Measurements from ENCODE around the gene PSMB7.

The PSMB7 gene

GRCh38 chr9:124335320-124335707, 79.9 kb downstream of the PSMB7 start:
- Mint-ChIP-seq H3K27ac (no peak overlapping the region), H3K9me3 (no peaks in the 10 kb centered on the region), H3K27me3 (no peaks in the 10 kb centered on the region), H3K4me1 (no peaks in the 10 kb centered on the region), H3K4me3 (no peak overlapping the region), H3K36me3 (ENCODE audit: low read depth) (peaks cover 19% of the 10 kb centered on the region)
- no peak for ATAC-seq
- DNase-seq: no peak

GRCh38 chr9:124334568-124335319, 80.5 kb downstream of the PSMB7 start:
- no peak overlapping the region for H3K27ac Mint-ChIP-seq

GRCh38 chr9:124333203-124333579, 82.1 kb downstream of the PSMB7 start:
- Mint-ChIP-seq H3K27me3 (no peaks in the 10 kb centered on the region), H3K27ac (no peak overlapping the region), H3K36me3 (ENCODE audit: low read depth) (peaks cover 14% of the 10 kb centered on the region), H3K9me3 (no peaks in the 10 kb centered on the region), H3K4me3 (no peak overlapping the region), H3K4me1 (no peaks in the 10 kb centered on the region)
- no peak for DNase-seq
- ATAC-seq: no peak

More at GRCh38 chr9:124334568-124335319, 80.5 kb downstream of the PSMB7 start:
- no peak for DNase-seq
- Mint-ChIP-seq H3K9me3 (no peaks in the 10 kb centered on the region), H3K4me1 (no peaks in the 10 kb centered on the region), H3K4me3 (no peak overlapping the region), H3K36me3 (ENCODE audit: low read depth) (peaks cover 19% of the 10 kb centered on the region), H3K27me3 (no peaks in the 10 kb centered on the region)
- no peak for ATAC-seq

GRCh38 chr9:124332361-124333202, 82.7 kb downstream of the PSMB7 start:
- H3K4me3 Mint-ChIP-seq: no peak overlapping the region
- no peaks in the 10 kb centered on the region for H3K4me1 Mint-ChIP-seq
- H3K36me3 Mint-ChIP-seq (ENCODE audit: low read depth): peaks cover 10% of the 10 kb centered on the region
- no peak overlapping the region for H3K27ac Mint-ChIP-seq
- H3K27me3 Mint-ChIP-seq: no peaks in the 10 kb centered on the region
- DNase-seq (no peak), ATAC-seq (no peak)
- H3K9me3 Mint-ChIP-seq: no peaks in the 10 kb centered on the region

- Mint-ChIP-seq H3K36me3 (ENCODE audit: low read depth) (peaks cover 5% of the 10 kb centered on the region), H3K4me3 (no peak overlapping the region), H3K4me1 (no peaks in the 10 kb centered on the region), H3K9me3 (no peaks in the 10 kb centered on the region), H3K27me3 (no peaks in the 10 kb centered on the region), H3K27ac (no peak overlapping the region)
- DNase-seq: no peak
- no peak for ATAC-seq
These were observed 83.7 kb downstream of the PSMB7 start for GRCh38 chr9:124331580-124331979.

- no peak for DNase-seq
- peaks cover 2% of the 10 kb centered on the region for H3K36me3 Mint-ChIP-seq (ENCODE audit: low read depth)
- H3K9me3 Mint-ChIP-seq: no peaks in the 10 kb centered on the region
- no peak for ATAC-seq
- H3K27ac Mint-ChIP-seq: no peak overlapping the region
- H3K4me1 Mint-ChIP-seq: no peaks in the 10 kb centered on the region
- no peak overlapping the region for H3K4me3 Mint-ChIP-seq
- no peaks in the 10 kb centered on the region for H3K27me3 Mint-ChIP-seq
These were observed 85.1 kb downstream of the PSMB7 start for GRCh38 chr9:124330011-124330697.

GRCh38 chr9:124329206-124329792, 85.9 kb downstream of the PSMB7 start:
- Mint-ChIP-seq H3K27me3 (no peaks in the 10 kb centered on the region), H3K9me3 (no peaks in the 10 kb centered on the region), H3K36me3 (ENCODE audit: low read depth) (peaks cover 2% of the 10 kb centered on the region), H3K27ac (no peak overlapping the region), H3K4me3 (no peak overlapping the region), H3K4me1 (no peaks in the 10 kb centered on the region)
- no peak for ATAC-seq
- no peak for DNase-seq

- H3K9me3 Mint-ChIP-seq: no peaks in the 10 kb centered on the region
- H3K27me3 Mint-ChIP-seq: no peaks in the 10 kb centered on the region
- no peak for ATAC-seq
- no peak overlapping the region for H3K4me3 Mint-ChIP-seq
- H3K4me1 Mint-ChIP-seq: no peaks in the 10 kb centered on the region
- no peak overlapping the region for H3K27ac Mint-ChIP-seq
- peaks cover 2% of the 10 kb centered on the region for H3K36me3 Mint-ChIP-seq (ENCODE audit: low read depth)
- no peak for DNase-seq
These were observed 87.0 kb downstream of the PSMB7 start for GRCh38 chr9:124328285-124328684.

- H3K36me3 Mint-ChIP-seq (ENCODE audit: low read depth): peaks cover 2% of the 10 kb centered on the region
- no peaks in the 10 kb centered on the region for H3K27me3 Mint-ChIP-seq
- no peak overlapping the region for H3K27ac Mint-ChIP-seq
- no peak for DNase-seq
- H3K4me3 Mint-ChIP-seq: no peak overlapping the region
- H3K9me3 Mint-ChIP-seq: no peaks in the 10 kb centered on the region
- H3K4me1 Mint-ChIP-seq: no peaks in the 10 kb centered on the region
- ATAC-seq: no peak
These were observed 87.8 kb downstream of the PSMB7 start for GRCh38 chr9:124327491-124327890.

- Mint-ChIP-seq H3K9me3 (no peaks in the 10 kb centered on the region), H3K4me1 (no peaks in the 10 kb centered on the region), H3K27me3 (no peaks in the 10 kb centered on the region), H3K4me3 (no peak overlapping the region), H3K36me3 (ENCODE audit: low read depth) (peaks cover 5% of the 10 kb centered on the region), H3K27ac (no peak overlapping the region)
- DNase-seq: no peak
- ATAC-seq: no peak
These were observed 88.9 kb downstream of the PSMB7 start for GRCh38 chr9:124326378-124326777.

- H3K27ac Mint-ChIP-seq: no peak overlapping the region
- H3K27me3 Mint-ChIP-seq: no peaks in the 10 kb centered on the region
- H3K36me3 Mint-ChIP-seq (ENCODE audit: low read depth): peaks cover 5% of the 10 kb centered on the region
- H3K9me3 Mint-ChIP-seq: no peaks in the 10 kb centered on the region
- ATAC-seq (no peak), DNase-seq (no peak)
- no peaks in the 10 kb centered on the region for H3K4me1 Mint-ChIP-seq
- H3K4me3 Mint-ChIP-seq: no peak overlapping the region
These were observed 89.4 kb downstream of the PSMB7 start for GRCh38 chr9:124325816-124326215.

GRCh38 chr9:124323904-124324303, 91.3 kb downstream of the PSMB7 start:
- Mint-ChIP-seq H3K36me3 (ENCODE audit: low read depth) (peaks cover 6% of the 10 kb centered on the region), H3K4me1 (no peaks in the 10 kb centered on the region), H3K9me3 (no peaks in the 10 kb centered on the region), H3K27me3 (no peaks in the 10 kb centered on the region), H3K4me3 (no peak overlapping the region), H3K27ac (no peak overlapping the region)
- no peak for ATAC-seq
- DNase-seq: no peak

- Mint-ChIP-seq H3K4me3 (no peak overlapping the region), H3K9me3 (no peaks in the 10 kb centered on the region), H3K36me3 (ENCODE audit: low read depth) (peaks cover 6% of the 10 kb centered on the region), H3K4me1 (no peaks in the 10 kb centered on the region), H3K27ac (no peak overlapping the region), H3K27me3 (no peaks in the 10 kb centered on the region)
- no peak for ATAC-seq
- no peak for DNase-seq
These were observed 92.4 kb downstream of the PSMB7 start for GRCh38 chr9:124322618-124323432.

GRCh38 chr9:124321935-124322334, 93.3 kb downstream of the PSMB7 start:
- no peak overlapping the region for H3K27ac Mint-ChIP-seq
- H3K4me3 Mint-ChIP-seq: no peak overlapping the region

More at GRCh38 chr9:124321935-124322334, 93.3 kb downstream of the PSMB7 start:
- Mint-ChIP-seq H3K27me3 (no peaks in the 10 kb centered on the region), H3K36me3 (ENCODE audit: low read depth) (peaks cover 9% of the 10 kb centered on the region), H3K9me3 (no peaks in the 10 kb centered on the region), H3K4me1 (no peaks in the 10 kb centered on the region)
- ATAC-seq (no peak), DNase-seq (no peak)
